Endothelial cell of umbilical vein (primary cell): ENCODE results near the gene CCNB1IP1.

Experiments
- POLR2AphosphoS5 ChIP-seq: IDR thresholded peaks from 2 replicates; pipeline ENCODE4 v1.6.1; 2012; ENCODE audit warnings: low read depth, mild to moderate bottlenecking, control low read depth, low read length, moderate library complexity; ENCODE audit not compliant: insufficient read depth
- TF ChIP-seq, protein P1 (sequence below), 2 donors: IDR thresholded peaks; 1 replicate in 1 of 2; 2 replicates in 1 of 2; pipeline ENCODE4 v1.5.1; 2011; ENCODE audit warnings: low read length in 2 of 2, mild to moderate bottlenecking in 2 of 2, moderate library complexity in 2 of 2, control low read depth in 1 of 2, inconsistent platforms in 1 of 2, low read depth in 1 of 2; ENCODE audit not compliant: insufficient read depth in 1 of 2; ENCODE audit errors: extremely low read depth in 1 of 2

DNA sequence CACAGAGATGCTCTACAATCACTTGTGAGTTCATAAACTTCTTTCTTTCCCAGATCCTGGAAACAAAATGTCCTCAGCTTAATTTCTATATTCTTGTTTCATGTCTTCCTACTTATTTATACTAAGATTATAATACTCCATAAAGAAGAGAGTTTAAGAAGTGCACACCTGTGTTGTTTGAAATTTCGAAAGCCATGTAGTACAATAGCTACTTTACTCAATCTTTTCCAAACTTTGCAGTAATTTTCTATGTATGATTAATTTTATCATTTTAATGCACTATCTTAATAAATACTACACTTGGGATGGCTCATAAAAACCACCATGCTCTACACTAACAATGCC, 27.0 kb downstream of the CCNB1IP1 start:
- no peak for TF ChIP-seq POLR2AphosphoS5
- TF ChIP-seq, protein P1, sequence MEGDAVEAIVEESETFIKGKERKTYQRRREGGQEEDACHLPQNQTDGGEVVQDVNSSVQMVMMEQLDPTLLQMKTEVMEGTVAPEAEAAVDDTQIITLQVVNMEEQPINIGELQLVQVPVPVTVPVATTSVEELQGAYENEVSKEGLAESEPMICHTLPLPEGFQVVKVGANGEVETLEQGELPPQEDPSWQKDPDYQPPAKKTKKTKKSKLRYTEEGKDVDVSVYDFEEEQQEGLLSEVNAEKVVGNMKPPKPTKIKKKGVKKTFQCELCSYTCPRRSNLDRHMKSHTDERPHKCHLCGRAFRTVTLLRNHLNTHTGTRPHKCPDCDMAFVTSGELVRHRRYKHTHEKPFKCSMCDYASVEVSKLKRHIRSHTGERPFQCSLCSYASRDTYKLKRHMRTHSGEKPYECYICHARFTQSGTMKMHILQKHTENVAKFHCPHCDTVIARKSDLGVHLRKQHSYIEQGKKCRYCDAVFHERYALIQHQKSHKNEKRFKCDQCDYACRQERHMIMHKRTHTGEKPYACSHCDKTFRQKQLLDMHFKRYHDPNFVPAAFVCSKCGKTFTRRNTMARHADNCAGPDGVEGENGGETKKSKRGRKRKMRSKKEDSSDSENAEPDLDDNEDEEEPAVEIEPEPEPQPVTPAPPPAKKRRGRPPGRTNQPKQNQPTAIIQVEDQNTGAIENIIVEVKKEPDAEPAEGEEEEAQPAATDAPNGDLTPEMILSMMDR (IDR thresholded peaks at IDR 0.05; ENCODE audit: extremely low read depth in 1 of 2, insufficient read depth in 1 of 2, low read depth in 1 of 2, low read length in 2 of 2) = no peak
